GM12878 (cell line): ENCODE measurements around the gene IDI2. TPM values are rescaled to one million over a fixed set of nuclear protein-coding genes. Genes with fewer than 3 reads are reported as not detected.

ENCODE experiments used
- ATAC-seq: fragments of 200-7000 bp; cut with Tn5 transposase; 3 replicates; pipeline ENCODE4 v1.9.1; 2020; ENCODE audit warnings: mild to moderate bottlenecking, moderate library complexity
- BruUV-seq: library from RNA; stranded (reverse); fragments of 400-500 nt; replicated peaks from 2 replicates; lab custom pipeline; 2021; lab: Mats Ljungman, UMichigan
- CTCF ChIA-PET: fragments of 300-600 bp; sonication (Branson Sonifier 250); formaldehyde crosslinking; extraction: SDS; loops from one replicate; lab custom pipeline; 2021; ENCODE audit warnings: inconsistent platforms; lab: Yijun Ruan, JAX
- POLR2A ChIA-PET: fragments of 350-600 bp; formaldehyde crosslinking; extraction: SDS; loops from one replicate; lab custom pipeline; 2021; ENCODE audit warnings: inconsistent platforms; lab: Charles Lee
- RAD21 ChIA-PET: fragments of 300-600 bp; sonication (Branson Sonifier 250); formaldehyde crosslinking; loops from one replicate; lab custom pipeline; 2023; ENCODE audit warnings: antibody characterized with exemption; ENCODE audit not compliant: unreplicated experiment; lab: Charles Lee
- SMC1A ChIA-PET: fragments of 300-600 bp; sonication (Branson Sonifier 250); formaldehyde crosslinking; loops from one replicate; lab custom pipeline; 2023; ENCODE audit not compliant: unreplicated experiment, uncharacterized antibody; lab: Charles Lee
- DNase-seq: peaks from one replicate; pipeline ENCODE4 v3.0.0-alpha.2; 2011; ENCODE audit warnings: low read depth, low spot score
- FAIRE-seq: peaks from 3 replicates; lab custom pipeline; 2011; peaks lifted over from hg19 to GRCh38; lab: Jason Lieb, UNC
- H2AFZ ChIP-seq: 2 replicates; pipeline ENCODE4 v1.6.0; 2011; ENCODE audit warnings: low read depth, low read length, control low read depth; ENCODE audit not compliant: control insufficient read depth
- H3K27ac ChIP-seq: 2 replicates; pipeline ENCODE4 v1.5.1; 2011; ENCODE audit warnings: control low read depth; ENCODE audit not compliant: control insufficient read depth, insufficient read depth
- H3K27me3 ChIP-seq, 2 experiments: replicated peaks in 1 of 2; 2 replicates each; pipeline versions ENCODE4 v1.6.0 to v1.6.1; 2011; ENCODE audit warnings: low read length in 1 of 2; ENCODE audit not compliant: control insufficient read depth in 2 of 2, insufficient read depth in 2 of 2
- H3K36me3 ChIP-seq, 2 experiments: 2 replicates each; pipeline ENCODE4 v1.5.1; 2011; ENCODE audit warnings: low read length in 1 of 2; ENCODE audit not compliant: control insufficient read depth in 2 of 2, insufficient read depth in 2 of 2
- H3K4me1 ChIP-seq: 2 replicates; pipeline ENCODE4 v1.6.1; 2011; ENCODE audit warnings: mild to moderate bottlenecking, low read length, moderate library complexity, mixed read lengths; ENCODE audit not compliant: control insufficient read depth, insufficient read depth
- H3K4me2 ChIP-seq: 2 replicates; pipeline ENCODE4 v1.6.0; 2011; ENCODE audit warnings: control low read depth; ENCODE audit not compliant: control insufficient read depth, insufficient read depth
- H3K4me3 ChIP-seq: fragments of 200-600 bp; sonication (generic); 2 replicates; pipeline ENCODE4 v1.5.1; 2016
- H3K79me2 ChIP-seq: 2 replicates; pipeline ENCODE4 v1.6.0; 2011; ENCODE audit warnings: low read length; ENCODE audit not compliant: control insufficient read depth, insufficient read depth
- H3K9ac ChIP-seq: 2 replicates; pipeline ENCODE4 v1.8.0; 2011; ENCODE audit warnings: low read length, control low read depth, mixed read lengths; ENCODE audit not compliant: control insufficient read depth, insufficient read depth
- H3K9me3 ChIP-seq: replicated peaks from 3 replicates; pipeline ENCODE4 v1.5.1; 2011; ENCODE audit warnings: mild to moderate bottlenecking, low read length; ENCODE audit not compliant: control insufficient read depth, insufficient read depth
- H4K20me1 ChIP-seq: 2 replicates; pipeline ENCODE4 v1.6.0; 2011; ENCODE audit not compliant: control insufficient read depth, insufficient read depth
- CBX5 ChIP-seq: sonication (generic); IDR thresholded peaks from 2 replicates; pipeline ENCODE4 v1.6.1; 2016; ENCODE audit warnings: low read depth, moderate library complexity, mild to moderate bottlenecking, inconsistent platforms
- POLR2AphosphoS5 ChIP-seq: IDR thresholded peaks from 2 replicates; pipeline ENCODE4 v1.6.1; 2011; ENCODE audit warnings: mild to moderate bottlenecking, low read length, inconsistent platforms
- SP1 ChIP-seq: IDR thresholded peaks from one replicate; pipeline ENCODE4 v1.6.1; 2011; ENCODE audit warnings: low read depth, low read length
- ZNF24 ChIP-seq: fragments of 450-650 bp; IDR thresholded peaks from 2 replicates; pipeline ENCODE4 v1.6.1; 2017; ENCODE audit warnings: antibody characterized with exemption, mild to moderate bottlenecking
- WGBS: methylation state at CpG from one replicate; pipeline ENCODE4 v1.1.6; 2016; ENCODE audit warnings: low lambda C conversion rate; ENCODE audit not compliant: insufficient replicate concordance, insufficient coverage; ENCODE audit errors: missing lambda C conversion rate; 5-methylcytosine and 5-hydroxymethylcytosine counted together
- in situ Hi-C: fragments of 300-500 bp; cut with MboI; formaldehyde crosslinking; loops from 9 replicates; pipeline ENCODE4 v1.14.3; 2018; ENCODE audit warnings: mixed read lengths
- intact Hi-C: fragments of 100-400 bp; cut with micrococcal nuclease; formaldehyde crosslinking; loops from one replicate; pipeline ENCODE4 v1.14.2; 2022; ENCODE audit not compliant: unreplicated experiment
- polyA plus RNA-seq, 11 experiments: library from polyadenylated mRNA; depleted of rRNA in 4 of 11; unstranded in 6 of 11; stranded (reverse) in 5 of 11; fragments of >200 nt; fragmentation: Nextera tagmentation in 4 of 11; fragmentation: Illumina TruSeq in 1 of 11; extraction: Ambion mirVana in 4 of 11; extraction: Trizol in 1 of 11; gene quantifications; 1 replicate in 1 of 11; 2 replicates in 10 of 11; pipeline versions ENCODE4 v1.2.1 to v1.2.3, GENCODE V29; 2011 to 2016; ENCODE audit warnings: inconsistent platforms in 2 of 11, missing spikeins in 2 of 11, low read depth in 1 of 11
- total RNA-seq, 4 experiments: library from RNA; depleted of rRNA in 3 of 4; stranded (reverse); fragments of >200 nt in 3 of 4; fragmentation: Illumina TruSeq in 1 of 4; extraction: Trizol in 1 of 4; gene quantifications; 2 replicates each; pipeline versions ENCODE4 v1.2.1 to v1.2.3, GENCODE V29; 2013 to 2021
- TF ChIP-seq, protein P1 (sequence below): fragments of 450-650 bp; IDR thresholded peaks from 2 replicates; pipeline ENCODE4 v1.6.1; 2016; ENCODE audit warnings: mild to moderate bottlenecking

The IDI2 gene
- total and polyA plus RNA-seq, 10 of the 15 experiments (the other 5 are each of a cell fraction or from before 2014, with no cell fraction given), result 0.06 TPM; not detected in 9

DNA sequence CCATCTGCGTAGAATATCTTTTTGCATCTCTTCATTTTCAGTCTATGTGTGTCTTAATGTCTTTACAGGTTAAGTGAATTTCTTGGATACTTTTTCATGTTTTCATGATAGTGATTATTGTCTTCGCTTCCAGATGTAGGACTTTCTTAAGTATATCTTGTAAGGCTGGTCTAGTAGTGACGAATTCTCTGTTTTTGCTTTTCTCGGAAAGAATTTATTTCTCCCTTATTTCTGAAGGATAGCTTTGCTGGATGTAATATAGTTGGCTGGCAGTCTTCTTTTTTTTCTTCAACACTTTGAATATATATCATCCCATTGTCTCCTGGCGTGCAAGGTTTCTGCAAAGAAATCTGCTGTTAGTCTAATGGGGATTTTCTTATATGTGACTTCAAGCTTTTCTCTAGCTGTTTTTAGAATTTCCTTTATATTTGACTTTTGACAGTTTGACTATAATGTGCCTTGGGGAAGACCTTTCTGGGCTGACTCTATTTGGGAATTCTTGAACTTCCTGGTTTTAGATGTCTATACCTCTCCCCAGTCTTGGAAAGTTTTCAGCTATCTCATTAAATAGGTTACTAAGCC lies 23.1 kb downstream of the IDI2 start:
- H4K20me1 ChIP-seq, result no peaks in the 10 kb centered on the region; the same call in 1 of the 2 replicates
- DNase-seq (no peak), FAIRE-seq (no peak), ATAC-seq (no peak)
- ChIA-PET CTCF (interaction anchor here (0.6 kb wide), 2 partner anchors 107 to 110 kb away, joined by 3 read pairs; no protein-coding TSS in a partner anchor), POLR2A (interaction anchor here (0.6 kb wide), 2 partner anchors 34 to 82 kb away, joined by 3 read pairs; no protein-coding TSS in a partner anchor), RAD21 (no interaction called here), SMC1A (interaction anchor here (0.5 kb wide), 2 partner anchors 62 to 607 kb away, joined by 3 read pairs; no protein-coding TSS in a partner anchor)
- H3K27me3 ChIP-seq, result no peaks in the 10 kb centered on the region
- no peak overlapping the region for H3K9ac ChIP-seq
- peaks cover 39 to 59% of the 10 kb centered on the region in 2 experiments for H3K36me3 ChIP-seq
- H3K4me3 ChIP-seq, result no peak overlapping the region
- peaks cover 10% of the 10 kb centered on the region for H3K9me3 ChIP-seq
- 97% methylated on average over 5 of the region's 5 CpGs for WGBS
- BruUV-seq, result no TSS peak
- no peak overlapping the region for H2AFZ ChIP-seq
- H3K4me1 ChIP-seq, result no peaks in the 10 kb centered on the region
- in situ Hi-C loops (no loop called here), intact Hi-C loops (no loop called here)
- peaks cover 13% of the 10 kb centered on the region for H3K79me2 ChIP-seq
- H3K4me2 ChIP-seq, result no peak overlapping the region
- H3K27ac ChIP-seq, result no peak overlapping the region
- TF ChIP-seq SP1, result no peak
- no peak for TF ChIP-seq ZNF24
- TF ChIP-seq CBX5, result peak; percentile 93

DNA sequence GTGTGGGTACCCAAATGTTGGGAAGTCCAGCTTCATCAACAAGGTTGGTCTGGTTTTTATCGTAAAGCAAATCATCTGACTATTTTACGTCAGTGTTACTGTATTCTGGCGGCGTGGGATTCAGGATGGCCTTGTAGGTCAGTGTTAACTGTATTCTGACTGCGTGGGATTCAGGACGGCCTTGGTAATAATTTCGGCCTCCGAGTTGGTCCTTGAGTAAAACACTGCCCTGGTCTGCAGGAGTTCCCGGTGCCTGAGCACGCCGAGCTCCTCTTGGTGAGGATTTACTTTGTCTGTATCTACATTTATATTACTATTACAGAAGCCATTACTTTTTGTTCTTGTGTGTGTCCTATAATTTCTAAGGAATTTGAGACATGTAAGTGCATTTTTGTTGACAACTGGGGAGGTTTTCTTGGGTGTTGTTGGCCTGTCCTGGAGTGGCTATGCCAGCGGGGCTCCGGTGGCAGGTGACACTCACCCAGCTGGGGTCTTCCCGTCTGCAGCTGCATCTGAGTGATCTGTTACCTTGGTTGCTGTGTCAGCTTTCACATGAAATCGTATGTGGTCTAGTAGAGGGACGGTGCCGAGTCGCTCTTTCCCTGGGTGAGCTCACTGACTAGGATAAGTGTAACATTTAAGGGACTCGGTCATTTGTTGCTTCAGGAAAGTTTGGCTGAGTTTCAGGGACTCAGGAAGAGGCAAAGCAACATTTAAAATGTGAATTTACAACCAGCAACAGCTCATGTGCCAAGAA lies 28.2 kb downstream of the IDI2 start:
- TF ChIP-seq, protein P1, sequence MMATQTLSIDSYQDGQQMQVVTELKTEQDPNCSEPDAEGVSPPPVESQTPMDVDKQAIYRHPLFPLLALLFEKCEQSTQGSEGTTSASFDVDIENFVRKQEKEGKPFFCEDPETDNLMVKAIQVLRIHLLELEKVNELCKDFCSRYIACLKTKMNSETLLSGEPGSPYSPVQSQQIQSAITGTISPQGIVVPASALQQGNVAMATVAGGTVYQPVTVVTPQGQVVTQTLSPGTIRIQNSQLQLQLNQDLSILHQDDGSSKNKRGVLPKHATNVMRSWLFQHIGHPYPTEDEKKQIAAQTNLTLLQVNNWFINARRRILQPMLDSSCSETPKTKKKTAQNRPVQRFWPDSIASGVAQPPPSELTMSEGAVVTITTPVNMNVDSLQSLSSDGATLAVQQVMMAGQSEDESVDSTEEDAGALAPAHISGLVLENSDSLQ, result no peak
- peak; percentile 37; the same call in 1 of the 2 replicates for TF ChIP-seq POLR2AphosphoS5
- SMC1A ChIA-PET, result interaction anchor here (1.5 kb wide), 1 partner anchor 11 kb away, joined by 5 read pairs; no protein-coding TSS in a partner anchor
- Histone ChIP-seq H3K9ac (no peak overlapping the region), H2AFZ (no peak overlapping the region), H4K20me1 (no peaks in the 10 kb centered on the region), H3K4me1 (no peaks in the 10 kb centered on the region), H3K79me2 (peaks cover 16% of the 10 kb centered on the region), H3K27ac (no peak overlapping the region), H3K36me3 (peaks cover 30 to 48% of the 10 kb centered on the region in 2 experiments), H3K4me2 (no peak overlapping the region), H3K27me3 (no peaks in the 10 kb centered on the region), H3K9me3 (peaks cover 8% of the 10 kb centered on the region), H3K4me3 (no peak overlapping the region)
- in situ Hi-C loops (no loop called here), intact Hi-C loops (no loop called here)
- FAIRE-seq (no peak), DNase-seq (no peak), ATAC-seq (no peak)
- 92% methylated on average over 19 of the region's 19 CpGs for WGBS
- POLR2A ChIA-PET, result interaction anchor here (0.6 to 0.7 kb wide), 3 partner anchors 20 to 68 kb away, joined by 3 to 5 read pairs (median 3); no protein-coding TSS in a partner anchor
- RAD21 ChIA-PET, result interaction anchor here (0.9 kb wide), 1 partner anchor 9 kb away, joined by 3 read pairs; the partner anchor contains the start of gene GTPBP4
- CTCF ChIA-PET, result no interaction called here
- no TSS peak for BruUV-seq
